ENCODE measurements around the gene AGRN. TPM values are rescaled to one million over a fixed set of nuclear protein-coding genes. Genes with fewer than 3 reads are reported as not detected.
"Not testable (repeated sequence)": the region's sequence is repeated elsewhere in the genome, so short reads cannot be mapped to it uniquely, and the experiment has no call there.

The AGRN gene
- 37.8 and 48.0 TPM in 2 replicates for total RNA-seq (2014; rRNA removed; shearing (Covaris generic))
- polyA plus RNA-seq (2014; cell fraction: nucleus; rRNA removed) = 168 and 186 TPM in 2 replicates

DNA sequence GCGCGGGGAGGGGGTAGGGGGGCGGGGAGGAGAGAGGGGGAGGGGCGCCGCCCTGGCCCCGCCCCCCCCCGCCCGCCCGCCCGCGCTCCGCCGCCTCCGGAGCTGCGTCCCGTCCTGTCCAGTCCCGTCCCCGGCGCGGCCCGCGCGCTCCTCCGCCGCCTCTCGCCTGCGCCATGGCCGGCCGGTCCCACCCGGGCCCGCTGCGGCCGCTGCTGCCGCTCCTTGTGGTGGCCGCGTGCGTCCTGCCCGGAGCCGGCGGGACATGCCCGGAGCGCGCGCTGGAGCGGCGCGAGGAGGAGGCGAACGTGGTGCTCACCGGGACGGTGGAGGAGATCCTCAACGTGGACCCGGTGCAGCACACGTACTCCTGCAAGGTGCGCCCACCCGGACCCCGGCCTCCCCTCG lies at the start of gene AGRN:
TSS of gene AGRN (plus strand) at position 121 of the 405 bp plus-strand sequence. CDS start at position 174, 53 bp downstream.
- DNase-seq (ENCODE audit: extremely low read depth, low read depth) = no peak

DNA sequence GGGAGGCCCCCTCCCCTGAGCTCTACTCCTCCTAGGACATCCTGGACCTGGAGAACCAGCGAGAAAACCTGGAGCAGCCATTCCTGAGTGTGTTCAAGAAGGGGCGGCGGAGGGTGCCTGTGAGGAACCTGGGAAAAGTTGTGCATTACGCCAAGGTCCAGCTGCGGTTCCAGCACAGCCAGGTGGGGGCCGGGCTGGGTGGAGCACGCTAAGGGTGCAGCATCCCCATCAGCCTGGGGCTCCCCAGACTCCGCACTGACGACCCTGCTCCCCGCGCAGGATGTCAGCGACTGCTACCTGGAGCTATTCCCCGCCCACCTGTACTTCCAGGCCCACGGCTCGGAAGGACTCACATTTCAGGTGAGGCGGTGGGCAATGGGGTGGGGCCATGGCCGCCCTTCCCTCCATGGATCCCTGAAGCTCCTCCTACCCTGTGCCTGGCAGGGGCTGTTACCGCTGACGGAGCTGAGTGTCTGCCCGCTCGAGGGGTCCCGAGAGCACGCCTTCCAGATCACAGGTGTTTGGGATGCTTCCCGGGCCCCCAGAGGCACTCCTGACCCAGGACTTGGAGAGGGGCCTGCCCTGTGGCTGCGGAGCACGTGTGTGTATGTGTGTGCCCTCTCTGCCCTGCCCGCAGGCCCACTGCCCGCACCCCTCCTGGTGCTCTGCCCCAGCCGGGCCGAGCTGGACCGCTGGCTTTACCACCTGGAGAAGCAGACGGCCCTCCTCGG lies 49.5 kb upstream of the AGRN start:
- DNase-seq (ENCODE audit: extremely low read depth, low read depth) = no peak

DNA sequence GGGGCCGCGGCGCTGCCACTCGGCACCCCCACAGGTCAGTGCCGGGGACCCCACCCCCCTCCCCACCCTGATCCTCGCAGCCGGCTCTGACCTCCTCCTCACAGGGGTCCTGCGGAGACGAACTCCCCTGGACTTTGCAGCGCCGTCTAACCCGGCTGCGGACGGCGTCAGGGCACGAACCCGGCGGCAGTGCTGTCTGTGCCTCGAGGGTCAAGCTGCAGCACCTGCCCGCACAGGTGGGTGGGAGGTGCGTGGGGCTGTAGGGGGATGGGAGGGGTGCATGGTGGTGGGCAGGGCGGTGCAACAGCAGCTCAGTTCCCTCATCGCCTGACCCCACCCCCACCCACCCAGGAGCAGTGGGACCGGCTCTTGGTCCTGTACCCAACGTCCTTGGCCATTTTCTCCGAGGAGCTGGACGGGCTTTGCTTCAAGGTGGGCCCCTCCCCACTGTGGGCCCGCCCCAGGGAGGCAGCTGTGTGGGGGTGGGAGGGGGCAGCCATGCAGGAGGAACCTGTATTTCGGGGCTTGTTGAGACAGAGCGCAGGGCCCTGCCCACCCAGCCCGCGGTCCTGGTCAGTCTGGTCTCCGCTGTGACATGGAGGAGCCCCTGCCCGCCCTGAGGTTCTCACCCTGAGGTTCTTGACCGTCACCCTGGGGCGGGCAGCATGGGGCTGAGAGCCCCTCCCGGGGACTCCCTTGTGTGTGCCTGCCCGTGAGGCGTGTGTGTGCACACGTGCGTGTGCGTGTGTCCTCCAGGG lies 48.8 kb upstream of the AGRN start:
- DNase-seq (ENCODE audit: extremely low read depth, low read depth) = no peak

DNA sequence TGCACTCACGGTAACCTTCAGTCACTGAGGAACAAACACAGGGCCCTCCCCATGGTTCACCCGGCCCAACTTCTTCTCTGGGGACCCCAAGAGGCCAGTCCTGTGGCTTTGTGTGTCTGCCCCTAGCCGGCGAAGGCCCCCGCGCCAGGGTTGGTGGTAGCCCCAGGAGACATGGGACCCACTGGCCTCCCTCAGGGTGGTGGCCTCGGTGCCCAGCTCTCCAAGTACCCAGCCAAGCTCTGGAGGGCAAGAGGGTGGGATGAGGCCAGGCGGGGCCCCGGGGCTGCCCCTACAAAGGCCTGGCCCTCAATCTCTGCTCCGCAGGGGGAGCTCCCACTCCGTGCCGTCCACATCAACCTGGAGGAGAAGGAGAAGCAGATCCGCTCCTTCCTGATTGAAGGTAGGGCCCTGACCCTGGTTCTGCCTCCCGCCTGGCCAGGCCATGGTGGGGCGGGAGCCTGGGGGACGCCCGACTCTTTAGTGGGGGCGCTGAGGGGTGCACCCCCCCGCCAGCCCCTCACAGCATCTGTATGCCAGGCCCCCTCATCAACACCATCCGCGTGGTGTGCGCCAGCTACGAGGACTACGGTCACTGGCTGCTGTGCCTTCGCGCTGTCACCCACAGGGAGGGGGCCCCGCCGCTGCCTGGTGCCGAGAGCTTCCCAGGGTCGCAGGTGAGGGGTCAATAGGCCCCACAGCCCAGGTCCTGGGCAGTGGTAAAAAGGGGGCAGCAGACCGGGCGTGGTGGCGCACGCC lies 48.0 kb upstream of the AGRN start:
- DNase-seq (ENCODE audit: extremely low read depth, low read depth) = no peak

DNA sequence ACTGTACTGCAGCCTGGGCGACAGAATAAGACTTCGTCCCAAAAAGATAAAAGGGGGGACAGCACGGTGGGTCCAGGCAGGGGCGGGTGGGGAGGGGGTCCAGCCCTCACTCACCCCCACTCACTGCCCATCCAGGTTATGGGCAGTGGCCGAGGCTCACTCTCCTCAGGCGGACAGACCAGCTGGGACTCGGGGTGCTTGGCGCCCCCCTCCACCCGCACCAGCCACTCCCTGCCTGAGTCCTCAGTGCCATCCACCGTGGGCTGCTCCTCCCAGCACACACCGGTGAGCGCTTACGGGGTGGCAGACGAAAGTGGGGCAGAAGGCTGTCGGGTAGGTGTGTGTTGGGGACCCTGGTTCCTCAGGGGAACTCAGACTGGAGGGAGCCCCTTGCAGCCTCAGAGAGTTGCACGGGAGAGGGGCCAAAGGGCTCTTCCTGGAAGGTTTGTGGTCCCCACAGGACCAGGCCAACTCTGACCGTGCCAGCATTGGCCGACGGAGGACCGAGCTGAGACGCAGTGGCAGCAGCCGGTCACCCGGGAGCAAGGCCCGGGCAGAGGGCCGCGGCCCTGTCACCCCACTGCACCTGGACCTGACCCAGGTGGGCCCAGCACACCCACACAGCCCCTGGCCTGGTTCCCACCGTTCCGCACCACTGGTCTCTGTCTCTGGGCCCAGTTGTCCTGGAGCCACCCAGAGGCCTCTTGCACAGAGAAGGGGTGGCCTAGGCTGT lies 47.0 kb upstream of the AGRN start:
- DNase-seq (ENCODE audit: extremely low read depth, low read depth) = no peak

DNA sequence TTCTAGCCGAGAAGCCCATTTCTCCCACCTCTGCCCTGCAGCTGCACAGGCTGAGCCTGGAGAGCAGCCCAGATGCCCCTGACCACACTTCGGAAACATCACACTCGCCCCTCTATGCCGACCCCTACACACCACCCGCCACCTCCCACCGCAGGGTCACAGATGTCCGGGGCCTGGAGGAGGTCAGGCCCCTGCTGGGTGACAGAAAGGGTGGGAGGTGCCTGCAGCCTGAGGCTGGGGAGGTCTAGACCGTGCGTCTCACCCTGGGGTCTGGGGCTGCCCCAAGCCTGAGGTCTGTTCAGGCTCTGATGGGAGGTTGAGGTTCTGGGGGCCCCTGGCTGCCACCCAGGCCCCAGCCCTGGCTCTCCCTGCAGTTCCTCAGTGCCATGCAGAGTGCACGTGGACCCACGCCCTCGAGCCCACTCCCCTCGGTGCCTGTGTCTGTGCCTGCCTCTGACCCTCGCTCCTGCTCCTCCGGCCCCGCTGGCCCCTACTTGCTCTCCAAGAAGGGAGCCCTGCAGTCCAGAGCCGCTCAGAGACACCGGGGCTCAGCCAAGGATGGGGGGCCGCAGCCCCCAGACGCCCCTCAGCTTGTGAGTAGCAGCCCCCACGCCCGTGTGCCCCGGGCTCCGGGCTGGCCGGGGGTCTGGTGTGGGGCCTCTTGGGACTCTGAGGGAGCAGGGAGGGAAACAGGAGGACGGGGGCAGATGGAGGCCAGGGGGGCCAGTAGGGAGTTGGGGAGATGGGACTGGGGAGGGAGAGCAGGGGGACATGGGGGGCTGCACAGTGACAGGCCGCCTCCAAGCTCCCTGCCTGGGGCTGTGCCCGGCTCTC lies 46.2 kb upstream of the AGRN start:
- no peak for DNase-seq (ENCODE audit: extremely low read depth, low read depth)

DNA sequence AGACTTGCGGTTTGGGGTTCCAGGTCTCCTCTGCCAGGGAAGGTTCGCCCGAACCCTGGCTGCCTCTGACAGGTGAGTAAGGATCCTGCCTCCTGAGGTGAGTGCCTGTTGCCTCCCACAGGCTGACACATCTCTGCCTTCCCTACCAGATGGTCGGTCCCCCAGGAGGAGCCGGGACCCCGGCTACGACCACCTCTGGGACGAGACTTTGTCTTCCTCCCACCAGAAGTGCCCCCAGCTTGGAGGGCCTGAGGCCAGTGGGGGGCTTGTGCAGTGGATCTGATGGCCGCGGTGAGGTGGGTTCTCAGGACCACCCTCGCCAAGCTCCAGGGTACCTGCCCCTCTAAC lies 45.7 kb upstream of the AGRN start:
- DNase-seq (ENCODE audit: extremely low read depth, low read depth) = no peak

DNA sequence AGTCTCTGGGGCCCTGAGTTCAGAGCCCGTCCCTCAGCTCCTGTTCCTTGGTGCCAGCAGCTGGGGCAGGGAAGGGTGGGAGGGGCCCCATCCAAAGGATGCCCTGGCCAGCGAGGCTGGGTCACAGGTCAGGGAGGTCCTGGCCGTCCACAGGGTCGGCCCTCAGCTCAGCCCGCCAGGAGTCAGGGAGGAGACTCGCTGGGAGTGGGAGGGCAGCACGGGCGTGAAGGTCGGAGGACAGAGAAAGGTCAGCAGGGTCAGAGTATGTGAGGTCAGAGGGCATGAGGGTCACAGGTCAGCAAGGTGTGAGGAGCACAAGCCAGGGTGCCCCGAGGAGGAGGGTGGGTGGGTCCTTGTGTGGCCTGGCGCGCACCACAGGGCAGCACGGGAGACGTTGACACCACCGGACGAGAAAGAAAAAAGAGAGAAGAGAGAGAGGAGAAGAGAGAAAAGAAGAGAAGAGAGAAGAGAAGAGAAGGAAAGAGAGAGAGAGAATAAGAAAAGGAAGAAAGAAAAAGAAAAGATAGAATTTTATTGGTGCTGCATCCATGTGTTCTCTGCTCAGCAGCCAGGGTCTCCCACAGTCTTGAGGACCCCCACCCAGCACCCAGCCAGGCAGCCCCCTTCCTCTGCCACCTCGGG lies 45.1 kb upstream of the AGRN start:
- no peak for DNase-seq (ENCODE audit: extremely low read depth, low read depth)

DNA sequence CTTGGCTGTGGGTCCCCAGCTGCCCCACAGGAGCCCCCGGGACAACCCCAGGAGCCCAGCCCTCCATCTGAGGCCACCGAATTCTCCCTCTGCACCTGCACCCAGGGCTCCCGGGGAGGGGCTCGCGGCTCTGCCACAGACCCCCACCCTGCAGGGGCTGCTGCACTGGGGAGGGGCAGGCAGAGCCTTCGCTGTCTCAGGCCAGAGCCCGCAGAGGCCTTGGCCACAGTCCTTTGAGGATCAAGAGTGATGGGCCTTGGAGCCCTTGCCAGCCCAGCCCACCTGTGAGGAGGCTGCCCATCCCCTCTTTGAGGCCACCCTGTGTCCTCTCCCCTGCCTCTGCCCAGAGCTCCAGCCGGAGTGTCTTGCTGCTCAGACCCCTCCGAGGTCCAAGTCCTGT lies 44.6 kb upstream of the AGRN start:
- DNase-seq (ENCODE audit: extremely low read depth, low read depth) = no peak

DNA sequence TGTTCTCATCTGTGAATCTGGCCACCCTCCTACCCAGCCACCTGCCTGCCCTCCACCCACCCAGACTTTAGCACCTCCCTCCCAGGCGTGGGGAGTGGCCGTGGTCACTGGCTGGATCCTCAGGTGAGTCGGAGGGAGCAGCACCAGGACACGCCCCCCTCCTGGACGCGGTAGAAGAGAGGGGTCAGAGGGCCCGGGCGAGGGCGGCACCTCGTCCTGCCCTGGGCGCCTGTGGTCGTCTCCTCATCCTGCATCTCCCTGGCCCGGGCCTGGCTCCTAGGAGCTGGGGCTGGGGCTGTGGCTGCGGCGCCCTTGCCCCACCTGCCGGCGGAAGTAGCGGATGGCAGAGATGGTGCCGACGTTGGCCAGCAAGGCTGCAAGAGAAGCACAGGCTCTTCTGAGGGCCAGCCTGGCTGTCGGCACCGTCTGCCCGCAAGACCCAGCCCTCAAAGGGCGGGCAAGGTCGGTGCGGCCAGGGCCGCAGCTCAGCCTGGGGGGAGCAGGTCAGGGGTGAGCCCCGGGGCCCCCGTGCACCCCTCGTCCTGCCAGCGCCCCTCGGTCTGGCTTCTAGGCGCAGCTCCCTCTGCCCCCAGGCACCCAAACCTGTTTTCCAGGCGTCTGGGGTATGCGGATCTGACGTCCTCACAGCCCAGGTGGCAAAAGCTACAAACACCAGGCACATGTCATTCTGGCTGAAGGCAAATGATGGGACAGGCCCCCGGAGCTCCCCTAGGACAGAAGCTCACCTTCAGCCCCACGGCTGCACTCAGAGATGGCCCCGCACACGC lies 43.8 kb upstream of the AGRN start:
- DNase-seq (ENCODE audit: extremely low read depth, low read depth) = peak; percentile 74

DNA sequence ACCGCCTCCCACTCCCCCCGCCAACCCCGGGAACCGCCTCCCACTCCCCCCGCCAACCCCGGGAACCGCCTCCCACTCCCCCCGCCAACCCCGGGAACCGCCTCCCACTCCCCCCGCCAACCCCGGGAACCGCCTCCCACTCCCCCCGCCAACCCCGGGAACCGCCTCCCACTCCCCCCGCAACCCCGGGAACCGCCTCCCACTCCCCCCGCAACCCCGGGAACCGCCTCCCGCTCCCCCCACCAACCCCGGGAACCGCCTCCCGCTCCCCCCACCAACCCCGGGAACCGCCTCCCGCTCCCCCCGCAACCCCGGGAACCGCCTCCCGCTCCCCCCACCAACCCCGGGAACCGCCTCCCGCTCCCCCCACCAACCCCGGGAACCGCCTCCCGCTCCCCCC lies 43.1 kb upstream of the AGRN start:
- not testable (repeated sequence) for DNase-seq (ENCODE audit: extremely low read depth, low read depth)

DNA sequence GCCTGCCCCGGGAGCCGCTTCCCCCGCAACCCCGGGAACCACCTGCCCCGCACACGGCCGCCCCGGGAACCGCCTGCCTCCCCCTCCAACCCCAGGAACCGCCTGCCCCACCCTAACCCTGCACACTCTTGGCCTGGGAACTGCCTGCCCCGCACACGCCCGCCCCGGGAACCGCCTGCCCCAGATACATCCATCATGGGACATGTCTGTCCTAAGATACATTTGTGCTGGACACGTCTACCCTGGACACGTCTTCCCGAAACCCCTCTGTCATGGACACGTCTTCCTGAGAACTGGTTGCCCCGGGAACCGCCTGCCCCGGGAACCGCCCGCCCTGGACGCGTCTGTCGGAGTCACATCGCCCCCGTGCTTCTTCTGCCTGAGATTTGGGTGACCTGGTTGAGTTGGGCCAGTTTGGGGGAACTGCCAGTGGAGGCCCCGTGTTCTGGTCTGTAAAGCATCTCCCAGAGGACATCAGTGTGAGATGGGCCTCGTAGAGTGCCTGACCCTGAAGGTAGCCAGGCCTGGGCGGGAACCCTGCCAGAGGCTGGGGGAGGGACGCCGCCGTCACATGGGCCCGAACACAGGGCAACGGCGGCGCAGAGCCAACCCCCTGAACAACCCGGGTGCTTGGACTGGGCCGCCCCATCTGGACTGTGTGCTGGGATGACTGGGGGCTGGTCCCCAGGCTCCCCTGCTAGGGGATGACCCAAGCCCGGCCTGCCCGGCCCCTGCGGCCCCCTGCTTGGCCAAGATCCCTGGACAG lies 41.7 kb upstream of the AGRN start:
- DNase-seq (ENCODE audit: extremely low read depth, low read depth) = no peak

DNA sequence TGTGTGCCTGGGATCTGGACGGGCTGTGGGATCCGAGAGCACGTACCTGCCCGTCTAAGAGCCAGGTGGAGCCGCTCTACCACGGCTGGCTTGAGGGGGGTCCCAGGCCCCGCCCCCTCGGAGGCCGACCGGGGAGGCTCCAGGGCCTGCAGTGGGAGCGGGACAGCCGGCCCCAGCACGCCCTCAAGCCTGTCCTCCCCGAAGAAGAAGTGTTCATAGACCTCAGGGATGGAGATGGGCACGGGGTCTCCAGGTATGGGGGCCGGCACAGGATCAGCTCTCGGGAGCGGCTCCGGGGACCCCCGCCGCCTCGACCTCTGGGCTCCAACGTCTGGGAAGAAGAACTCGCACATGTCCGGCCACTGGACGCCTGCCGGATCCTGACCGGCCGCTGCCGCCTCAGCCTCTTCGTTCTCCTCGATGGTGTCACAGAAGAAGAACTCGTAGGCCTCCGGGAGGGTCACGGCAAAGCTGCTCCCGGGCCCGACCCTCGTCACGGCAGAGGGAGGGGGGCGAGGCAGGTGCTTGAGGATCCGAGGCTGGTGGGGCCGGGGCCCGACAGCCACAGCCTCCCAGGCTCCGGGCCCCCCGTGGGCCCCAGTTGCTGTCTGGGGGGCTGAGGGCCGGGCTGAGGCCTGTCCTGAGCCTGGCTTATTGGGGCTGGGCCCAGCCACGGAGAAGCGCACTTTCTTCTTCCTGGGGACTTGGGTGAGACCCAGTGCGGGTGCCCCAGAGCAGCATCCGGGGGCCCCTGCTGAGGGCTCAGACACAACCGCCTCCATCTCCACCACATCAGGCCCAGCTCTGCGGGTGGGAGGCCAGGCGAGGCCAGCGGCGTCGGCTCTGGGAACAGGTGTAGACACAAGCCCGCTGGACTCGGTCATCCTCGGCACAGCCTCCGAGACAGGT lies 40.8 kb upstream of the AGRN start:
- no peak for DNase-seq (ENCODE audit: extremely low read depth, low read depth)

DNA sequence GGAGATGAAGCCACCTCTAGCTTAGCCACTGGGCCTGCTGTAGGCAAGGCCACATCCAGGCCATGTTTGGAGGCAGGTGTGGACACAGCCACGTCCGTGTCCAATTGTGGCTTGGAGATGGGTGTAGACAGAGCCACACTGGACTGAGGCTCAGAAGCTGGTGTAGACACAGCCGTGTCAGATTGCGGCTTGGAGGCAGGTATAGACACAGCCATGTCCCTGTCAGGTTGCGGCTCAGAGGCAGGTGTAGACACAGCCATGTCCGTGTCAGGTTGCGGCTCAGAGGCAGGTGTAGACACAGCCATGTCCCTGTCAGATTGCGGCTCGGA lies 40.2 kb upstream of the AGRN start:
- no peak for DNase-seq (ENCODE audit: extremely low read depth, low read depth)

DNA sequence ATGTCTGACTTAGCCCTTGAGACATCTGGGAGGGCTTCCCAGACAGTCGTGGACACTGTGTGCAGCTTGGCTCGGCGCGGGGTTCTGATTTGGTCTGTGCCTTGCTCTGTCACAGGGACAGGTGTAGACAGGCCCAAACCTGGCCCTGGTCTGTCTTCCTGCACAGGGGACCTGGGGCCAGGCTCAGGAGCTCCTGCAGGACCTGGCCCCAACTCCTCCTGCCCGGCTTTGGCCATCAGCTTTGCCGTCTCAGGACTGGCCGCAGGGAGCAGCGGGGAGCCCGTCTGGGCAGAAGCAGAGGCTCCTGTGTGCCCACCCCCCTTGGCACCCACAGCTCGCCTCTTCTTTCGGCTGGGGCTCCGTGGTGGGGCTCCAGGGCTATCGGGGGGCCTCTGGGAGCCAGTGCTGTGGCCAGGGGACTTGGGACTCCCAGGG lies 39.8 kb upstream of the AGRN start:
- no peak for DNase-seq (ENCODE audit: extremely low read depth, low read depth)

DNA sequence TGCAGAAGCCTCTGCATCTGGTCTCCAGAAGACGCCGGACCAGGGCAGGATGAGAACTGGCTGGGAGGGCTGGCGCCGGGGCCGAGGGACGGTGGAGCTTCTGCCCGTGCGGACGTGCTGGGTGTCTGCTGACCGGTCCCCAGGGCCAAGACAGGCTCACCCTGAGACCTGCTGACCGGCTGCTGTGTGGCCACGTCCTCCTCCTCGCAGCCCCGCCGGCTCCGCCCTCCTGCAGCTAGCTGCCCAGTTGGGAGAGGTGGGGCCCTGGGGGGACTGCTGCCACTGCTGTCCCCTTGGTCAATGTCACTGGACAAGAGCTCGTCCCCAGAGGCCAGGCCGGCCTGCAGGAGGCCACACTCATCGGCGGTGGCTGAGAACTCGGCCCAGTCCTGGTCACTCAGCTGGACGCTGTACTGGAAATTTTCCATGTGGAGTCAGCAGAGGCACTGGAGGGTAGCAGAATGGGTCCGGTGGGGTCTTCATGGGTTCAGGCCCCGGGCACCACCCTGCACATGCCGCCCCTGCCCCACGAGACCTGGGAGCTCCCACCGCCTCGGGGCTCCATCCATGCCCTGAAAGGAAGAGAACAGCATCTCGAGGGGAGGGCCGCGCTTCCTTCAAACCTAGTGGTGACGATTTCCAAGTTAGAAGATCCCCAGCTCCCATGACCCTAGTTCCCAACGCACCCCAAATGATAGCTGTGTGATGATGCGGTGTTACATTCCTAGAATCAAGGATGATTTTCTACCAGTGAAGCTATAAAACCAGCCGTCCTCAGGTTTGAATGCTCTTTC lies 39.1 kb upstream of the AGRN start:
- DNase-seq (ENCODE audit: extremely low read depth, low read depth) = no peak

Measured in NCI-H460 (cell line).